ENCODE data around the gene TEX55. TPM values are rescaled to one million over a fixed set of nuclear protein-coding genes. Genes with fewer than 3 reads are reported as not detected.

TEX55 gene
- total RNA-seq, 2 donors from 2014 or later: not detected

GRCh38 chr3:119146578-119147375 is 812 bp downstream of the TEX55 start:
- DNase-seq: no peak
- TF ChIP-seq CTCF (IDR thresholded peaks at IDR 0.05) (no peak), POLR2A (IDR thresholded peaks at IDR 0.05) (no peak)
- no peaks in the 10 kb centered on the region for H3K36me3 ChIP-seq (replicated peaks in 1 of 2; ENCODE audit: insufficient read depth in 1 of 2, low read depth in 2 of 2)
- H3K27me3 ChIP-seq: no peaks in the 10 kb centered on the region
- H3K4me3 ChIP-seq: no peak overlapping the region
- 80% methylated on average over 15 of the region's 15 CpGs for WGBS, 2 donors
- no peak overlapping the region for H3K27ac ChIP-seq
- H3K4me1 ChIP-seq: peaks cover 7% of the 10 kb centered on the region
- intact Hi-C loops (cut with DNase I): loop anchor here (10.0 kb wide), 1 partner anchor 98 kb away; the partner anchor contains the start of gene B4GALT4
- H3K9me3 ChIP-seq: no peaks in the 10 kb centered on the region
- no peak for ATAC-seq

DNA sequence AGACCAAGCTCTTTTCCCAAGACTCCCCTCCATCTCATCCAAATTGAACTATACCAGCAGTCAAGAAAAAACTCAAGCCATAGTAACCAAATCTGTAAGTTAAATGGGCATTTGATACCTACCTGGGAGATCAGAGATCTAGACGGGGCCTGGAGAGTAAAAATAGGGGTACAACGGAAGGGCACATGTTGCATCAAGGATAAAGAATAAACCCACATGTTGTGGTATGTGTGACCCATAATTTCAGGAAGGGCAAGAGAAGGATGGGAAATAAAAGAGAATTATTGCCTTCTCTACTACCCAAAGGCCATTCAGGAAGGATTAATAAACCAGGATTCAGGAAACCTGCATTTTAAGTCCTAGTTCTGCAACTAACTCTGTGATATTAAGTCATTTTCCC is 1.5 kb downstream of the TEX55 start:
- WGBS, 2 donors: 41 to 44% methylated on average over 2 of the region's 2 CpGs
- DNase-seq (no peak), ATAC-seq (no peak)
- Histone ChIP-seq H3K27ac (no peak overlapping the region), H3K4me3 (no peak overlapping the region), H3K9me3 (no peaks in the 10 kb centered on the region), H3K27me3 (no peaks in the 10 kb centered on the region), H3K36me3 (replicated peaks in 1 of 2; ENCODE audit: insufficient read depth in 1 of 2, low read depth in 2 of 2) (no peaks in the 10 kb centered on the region), H3K4me1 (peaks cover 7% of the 10 kb centered on the region)
- no peak for TF ChIP-seq CTCF (IDR thresholded peaks at IDR 0.05)
- no peak for TF ChIP-seq POLR2A (IDR thresholded peaks at IDR 0.05)
- intact Hi-C loops (cut with DNase I): loop anchor here (10.0 kb wide), 1 partner anchor 97 kb away; the partner anchor contains the start of gene B4GALT4

DNA sequence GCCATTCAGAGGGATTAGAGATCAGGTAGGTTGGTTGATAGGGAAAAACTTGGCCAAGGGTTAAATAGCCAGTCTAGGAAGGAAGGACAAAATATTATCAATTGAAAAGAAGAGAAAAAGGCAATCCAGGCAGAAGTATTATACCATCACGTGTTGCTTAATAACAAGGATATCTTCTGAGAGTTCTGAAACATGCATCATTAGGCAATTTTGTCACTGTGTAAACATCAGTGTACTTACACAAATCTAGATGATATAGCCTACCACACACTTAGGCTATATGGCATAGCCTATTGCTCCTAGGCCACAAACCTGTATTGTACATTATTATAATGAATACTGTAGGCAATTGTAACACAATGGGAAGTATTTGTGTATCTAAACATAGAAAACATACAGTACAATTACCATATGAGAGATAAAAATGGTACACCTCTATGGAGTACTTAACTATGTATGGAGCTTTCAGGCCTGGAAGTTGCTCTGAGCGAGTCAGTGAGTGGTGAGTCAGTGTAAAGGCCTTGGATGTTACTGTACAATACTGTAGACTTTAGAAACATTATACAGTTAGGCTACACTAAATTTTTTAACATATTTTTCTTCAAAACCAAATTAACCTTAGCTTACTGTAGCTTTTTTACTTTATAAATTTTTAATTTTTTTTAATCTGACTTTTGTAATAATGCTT is 2.7 kb downstream of the TEX55 start:
- intact Hi-C loops (cut with DNase I): loop anchor here (10.0 kb wide), 1 partner anchor 96 kb away; the partner anchor contains the start of gene B4GALT4

DNA sequence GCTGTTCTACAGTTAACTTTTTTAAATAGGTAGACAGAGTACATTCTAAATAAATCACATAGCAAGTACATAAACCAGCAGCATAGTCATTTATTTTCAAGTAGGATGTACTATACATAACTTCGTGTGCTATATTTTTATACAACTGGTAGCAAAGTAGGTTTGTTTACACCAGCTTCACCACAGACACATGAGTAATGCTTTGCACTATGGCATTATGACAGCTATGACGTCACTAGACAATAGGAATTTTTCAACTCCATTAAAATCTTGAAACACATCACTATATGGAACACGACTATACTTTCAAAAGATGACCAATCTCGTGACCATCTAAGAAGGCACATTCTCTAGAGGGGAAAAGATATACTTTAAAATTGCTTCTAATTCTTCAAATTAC is 3.5 kb downstream of the TEX55 start:
- TF ChIP-seq CTCF (IDR thresholded peaks at IDR 0.05): no peak
- no peak for TF ChIP-seq POLR2A (IDR thresholded peaks at IDR 0.05)
- ATAC-seq (no peak), DNase-seq (no peak)
- H3K9me3 ChIP-seq: no peaks in the 10 kb centered on the region
- H3K27ac ChIP-seq: no peak overlapping the region
- intact Hi-C loops (cut with DNase I): loop anchor here (10.0 kb wide), 1 partner anchor 95 kb away; the partner anchor contains the start of gene B4GALT4
- 58 to 60% methylated on average over 4 of the region's 4 CpGs for WGBS, 2 donors
- H3K4me3 ChIP-seq: no peak overlapping the region
- H3K4me1 ChIP-seq: peaks cover 7% of the 10 kb centered on the region
- H3K36me3 ChIP-seq (replicated peaks in 1 of 2; ENCODE audit: insufficient read depth in 1 of 2, low read depth in 2 of 2): no peaks in the 10 kb centered on the region
- no peaks in the 10 kb centered on the region for H3K27me3 ChIP-seq

More for the DNA sequence above, 2.7 kb downstream of the TEX55 start:
- ATAC-seq (no peak), DNase-seq (no peak)
- no peaks in the 10 kb centered on the region for H3K27me3 ChIP-seq
- H3K4me1 ChIP-seq: peaks cover 7% of the 10 kb centered on the region
- no peak overlapping the region for H3K27ac ChIP-seq
- TF ChIP-seq CTCF (IDR thresholded peaks at IDR 0.05) (no peak), POLR2A (IDR thresholded peaks at IDR 0.05) (no peak)
- WGBS, 2 donors: 92 to 93% methylated on average over 2 of the region's 2 CpGs
- no peaks in the 10 kb centered on the region for H3K36me3 ChIP-seq (replicated peaks in 1 of 2; ENCODE audit: insufficient read depth in 1 of 2, low read depth in 2 of 2)
- no peaks in the 10 kb centered on the region for H3K9me3 ChIP-seq
- no peak overlapping the region for H3K4me3 ChIP-seq
